Measurements from ENCODE around the gene TBC1D5. TPM values are rescaled to one million over a fixed set of nuclear protein-coding genes. Genes with fewer than 3 reads are reported as not detected.
"Not testable (repeated sequence)": the region's sequence is repeated elsewhere in the genome, so short reads cannot be mapped to it uniquely, and the experiment has no call there.

The TBC1D5 gene
- total and polyA plus RNA-seq, 2 experiments from 2014 or later: 31.0 to 69.9 TPM

GRCh38 chr3:17775073-17775472 is 32.6 kb upstream of the TBC1D5 start:
- Histone ChIP-seq H3F3A (ENCODE audit: insufficient read depth) (no peaks in the 10 kb centered on the region), H3K79me2 (ENCODE audit: insufficient read depth) (no peaks in the 10 kb centered on the region), H3K9me2 (ENCODE audit: insufficient read depth) (no peaks in the 10 kb centered on the region), H3K36me3 (ENCODE audit: low read depth) (no peaks in the 10 kb centered on the region), H3K4me3 (no peak overlapping the region), H3K9ac (no peak overlapping the region), H3K9me3 (ENCODE audit: low read depth) (no peaks in the 10 kb centered on the region), H3K27ac (no peak overlapping the region), H2AFZ (no peak overlapping the region), H3K4me2 (ENCODE audit: unreplicated experiment) (no peak overlapping the region), H3K4me1 (ENCODE audit: insufficient read depth) (peaks cover 6% of the 10 kb centered on the region; the same call in 1 of the 2 replicates), H4K20me1 (ENCODE audit: insufficient read depth) (no peaks in the 10 kb centered on the region), H3K27me3 (replicated peaks; ENCODE audit: insufficient read depth) (no peaks in the 10 kb centered on the region)
- 63 to 70% methylated on average over 8 of the region's 8 CpGs for WGBS, 2 experiments (ENCODE audit: low coverage in 1 of 2, low lambda C conversion rate in 2 of 2, missing lambda C conversion rate in 2 of 2)
- in situ Hi-C loops (cut with MboI): no loop called here
- TF ChIP-seq EZH2 (IDR thresholded peaks at IDR 0.05; ENCODE audit: insufficient read depth, poor library complexity, severe bottlenecking): no peak
- TF ChIP-seq EZH2phosphoT487 (IDR thresholded peaks at IDR 0.05; ENCODE audit: insufficient read depth, low read depth): no peak
- no peak for DNase-seq

- H3K27ac ChIP-seq; H3K4me2 ChIP-seq (ENCODE audit: unreplicated experiment); H2AFZ ChIP-seq; H3K9ac ChIP-seq; in situ Hi-C loops (cut with MboI); H3K36me3 ChIP-seq (ENCODE audit: low read depth); H3K27me3 ChIP-seq (replicated peaks; ENCODE audit: insufficient read depth); H3K4me1 ChIP-seq (ENCODE audit: insufficient read depth); H4K20me1 ChIP-seq (ENCODE audit: insufficient read depth); H3K4me3 ChIP-seq; H3K9me3 ChIP-seq (ENCODE audit: low read depth); H3K79me2 ChIP-seq (ENCODE audit: insufficient read depth); H3K9me2 ChIP-seq (ENCODE audit: insufficient read depth); DNase-seq; H3F3A ChIP-seq (ENCODE audit: insufficient read depth): not testable (repeated sequence)
- WGBS, 2 experiments (ENCODE audit: low coverage in 1 of 2, low lambda C conversion rate in 2 of 2, missing lambda C conversion rate in 2 of 2): 79 to 82% methylated on average over 10 of the region's 10 CpGs
Measured at GRCh38 chr3:17774180-17774910, 31.9 kb upstream of the TBC1D5 start.

DNA sequence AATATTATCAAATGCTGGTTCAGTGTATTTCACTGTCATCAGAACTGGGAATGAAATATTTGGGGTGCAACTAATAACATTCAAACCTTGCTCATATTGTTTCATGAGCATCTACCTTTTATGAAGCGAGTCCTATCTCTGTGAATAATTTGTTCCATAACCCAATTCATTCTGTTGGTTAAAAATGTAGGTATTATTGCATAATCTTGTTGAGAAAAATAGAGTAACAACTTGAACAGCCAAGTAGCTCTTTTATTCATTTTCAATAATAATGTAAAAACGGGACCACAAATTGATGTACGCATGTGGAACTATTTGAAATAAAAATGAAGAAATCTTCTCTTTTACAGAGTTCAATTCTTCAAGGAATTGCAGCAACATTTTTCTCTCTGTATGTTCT is 30.1 kb upstream of the TBC1D5 start:
- H3F3A ChIP-seq (ENCODE audit: insufficient read depth): no peaks in the 10 kb centered on the region
- TF ChIP-seq EZH2 (IDR thresholded peaks at IDR 0.05; ENCODE audit: insufficient read depth, poor library complexity, severe bottlenecking) (no peak), EZH2phosphoT487 (IDR thresholded peaks at IDR 0.05; ENCODE audit: insufficient read depth, low read depth) (no peak)
- H3K4me3 ChIP-seq: no peak overlapping the region
- H3K9me2 ChIP-seq (ENCODE audit: insufficient read depth): no peaks in the 10 kb centered on the region
- no peaks in the 10 kb centered on the region for H3K79me2 ChIP-seq (ENCODE audit: insufficient read depth)
- 91 to 94% methylated on average over 3 of the region's 3 CpGs for WGBS, 2 experiments (ENCODE audit: low coverage in 1 of 2, low lambda C conversion rate in 2 of 2, missing lambda C conversion rate in 2 of 2)
- H3K36me3 ChIP-seq (ENCODE audit: low read depth): no peaks in the 10 kb centered on the region
- H2AFZ ChIP-seq: no peak overlapping the region
- H3K27ac ChIP-seq: no peak overlapping the region
- no peaks in the 10 kb centered on the region for H3K27me3 ChIP-seq (replicated peaks; ENCODE audit: insufficient read depth)
- in situ Hi-C loops (cut with MboI): no loop called here
- no peak overlapping the region for H3K9ac ChIP-seq
- DNase-seq: no peak
- H4K20me1 ChIP-seq (ENCODE audit: insufficient read depth): no peaks in the 10 kb centered on the region
- H3K4me1 ChIP-seq (ENCODE audit: insufficient read depth): peaks cover 6% of the 10 kb centered on the region; the same call in 1 of the 2 replicates
- H3K4me2 ChIP-seq (ENCODE audit: unreplicated experiment): no peak overlapping the region
- H3K9me3 ChIP-seq (ENCODE audit: low read depth): no peaks in the 10 kb centered on the region

- H3K36me3 ChIP-seq (ENCODE audit: low read depth): no peaks in the 10 kb centered on the region
- H3K4me1 ChIP-seq (ENCODE audit: insufficient read depth): peaks cover 6% of the 10 kb centered on the region; the same call in 1 of the 2 replicates
- H2AFZ ChIP-seq: peak overlapping the region; percentile 56
- no peaks in the 10 kb centered on the region for H3F3A ChIP-seq (ENCODE audit: insufficient read depth)
- H3K79me2 ChIP-seq (ENCODE audit: insufficient read depth): no peaks in the 10 kb centered on the region
- no peak overlapping the region for H3K9ac ChIP-seq
- no peaks in the 10 kb centered on the region for H3K9me2 ChIP-seq (ENCODE audit: insufficient read depth)
- TF ChIP-seq EZH2 (IDR thresholded peaks at IDR 0.05; ENCODE audit: insufficient read depth, poor library complexity, severe bottlenecking): no peak
- no peak overlapping the region for H3K27ac ChIP-seq
- in situ Hi-C loops (cut with MboI): no loop called here
- H4K20me1 ChIP-seq (ENCODE audit: insufficient read depth): no peaks in the 10 kb centered on the region
- DNase-seq: no peak
- no peak overlapping the region for H3K4me2 ChIP-seq (ENCODE audit: unreplicated experiment)
- no peaks in the 10 kb centered on the region for H3K27me3 ChIP-seq (replicated peaks; ENCODE audit: insufficient read depth)
- WGBS, 2 experiments (ENCODE audit: low coverage in 1 of 2, low lambda C conversion rate in 2 of 2, missing lambda C conversion rate in 2 of 2): 61 to 66% methylated on average over 2 of the region's 2 CpGs
- H3K9me3 ChIP-seq (ENCODE audit: low read depth): no peaks in the 10 kb centered on the region
- no peak overlapping the region for H3K4me3 ChIP-seq
Measured at GRCh38 chr3:17771177-17772017, 29.0 kb upstream of the TBC1D5 start.

Measured in GM23248 (cell line).